ENCODE measurements around the gene OCSTAMP.

OCSTAMP gene

GRCh38 chr20:46507760-46508407, 42.6 kb downstream of the OCSTAMP start:
- no peak for DNase-seq

- no peak for DNase-seq
These were observed 44.9 kb downstream of the OCSTAMP start for GRCh38 chr20:46505506-46505905.

- no peak for DNase-seq
These were observed 48.5 kb downstream of the OCSTAMP start for GRCh38 chr20:46501961-46502360.

- no peak for DNase-seq
These were observed 49.0 kb downstream of the OCSTAMP start for GRCh38 chr20:46501337-46501942.

GRCh38 chr20:46494077-46494476, 56.4 kb downstream of the OCSTAMP start:
- DNase-seq, result no peak

GRCh38 chr20:46491354-46491753, 59.1 kb downstream of the OCSTAMP start:
- no peak for DNase-seq
